Measurements from ENCODE around the gene ELL2. TPM values are rescaled to one million over a fixed set of nuclear protein-coding genes. Genes with fewer than 3 reads are reported as not detected.

The ELL2 gene
- total RNA-seq, 1 experiment from 2014 or later: 0.48 TPM

DNA sequence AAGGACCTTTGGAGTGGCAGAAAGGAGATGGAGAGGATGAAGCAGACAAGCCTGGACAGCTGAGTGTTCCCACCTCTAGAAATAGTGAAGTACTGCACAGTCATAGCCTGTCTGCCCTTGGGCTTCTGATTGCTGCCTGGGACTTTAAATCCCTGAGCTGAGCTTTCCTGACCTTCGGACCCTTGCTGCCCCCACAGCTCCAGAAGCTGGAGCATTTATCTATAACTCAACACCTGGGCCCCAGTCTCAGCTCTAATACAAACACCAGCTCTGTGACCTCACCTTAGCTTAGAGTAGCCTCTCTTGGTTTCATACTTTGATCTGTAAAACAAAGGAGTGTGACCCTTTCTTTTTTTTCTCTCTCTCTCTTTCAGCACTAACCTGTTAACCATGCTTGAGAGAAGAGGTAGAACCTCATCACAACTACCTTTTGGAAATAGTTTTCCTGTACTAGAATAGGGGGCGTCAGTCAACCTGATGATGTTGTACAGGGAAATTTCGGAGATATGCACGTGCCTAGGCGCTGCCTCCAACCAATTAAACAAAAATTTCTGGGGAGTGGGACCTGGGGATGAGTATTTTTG is 25.4 kb upstream of the ELL2 start:
- DNase-seq: no peak
- Histone ChIP-seq H3K9ac (ENCODE audit: low read length) (no peak overlapping the region), H3K9me3 (ENCODE audit: low read length) (no peaks in the 10 kb centered on the region), H4K20me1 (ENCODE audit: insufficient read depth, low read depth, low read length) (no peaks in the 10 kb centered on the region), H3K27ac (ENCODE audit: low read length) (no peak overlapping the region), H3K4me1 (ENCODE audit: low read length) (no peaks in the 10 kb centered on the region), H3K79me2 (ENCODE audit: low read length) (no peaks in the 10 kb centered on the region), H3K36me3 (ENCODE audit: insufficient read depth, low read length) (no peaks in the 10 kb centered on the region), H3K4me3 (ENCODE audit: low read length) (no peak overlapping the region), H3K9me2 (replicated peaks; ENCODE audit: insufficient read depth, low read length) (no peaks in the 10 kb centered on the region), H3K4me2 (ENCODE audit: low read depth, low read length, poor library complexity, severe bottlenecking) (no peak overlapping the region), H2AFZ (ENCODE audit: low read length) (no peak overlapping the region), H3K27me3 (ENCODE audit: low read length) (no peaks in the 10 kb centered on the region)

DNA sequence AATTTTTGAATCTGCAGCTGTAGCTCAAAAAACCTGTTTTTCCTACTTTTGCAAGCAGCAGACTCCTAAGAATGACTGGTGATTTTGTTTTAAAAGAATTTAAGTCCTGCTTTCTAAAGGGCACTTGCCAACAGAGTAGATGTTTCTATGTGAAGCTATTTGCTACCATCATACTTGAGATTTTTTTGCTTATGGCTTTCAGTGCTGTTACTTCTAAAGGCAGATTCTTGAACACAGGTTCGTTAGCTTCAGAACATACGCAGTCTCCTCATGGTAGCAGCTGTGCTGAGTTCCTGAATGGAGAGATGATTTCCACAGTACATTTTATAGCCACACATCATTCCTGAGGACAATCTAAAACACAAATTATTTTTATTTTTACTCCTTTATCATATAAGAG is 24.4 kb upstream of the ELL2 start:
- H3K4me2 ChIP-seq (ENCODE audit: low read depth, low read length, poor library complexity, severe bottlenecking): no peak overlapping the region
- H3K9me3 ChIP-seq (ENCODE audit: low read length): no peaks in the 10 kb centered on the region
- no peak overlapping the region for H3K27ac ChIP-seq (ENCODE audit: low read length)
- no peak for DNase-seq
- no peaks in the 10 kb centered on the region for H3K36me3 ChIP-seq (ENCODE audit: insufficient read depth, low read length)
- no peaks in the 10 kb centered on the region for H4K20me1 ChIP-seq (ENCODE audit: insufficient read depth, low read depth, low read length)
- H3K79me2 ChIP-seq (ENCODE audit: low read length): no peaks in the 10 kb centered on the region
- no peaks in the 10 kb centered on the region for H3K27me3 ChIP-seq (ENCODE audit: low read length)
- no peak overlapping the region for H2AFZ ChIP-seq (ENCODE audit: low read length)
- no peak overlapping the region for H3K4me3 ChIP-seq (ENCODE audit: low read length)
- H3K9ac ChIP-seq (ENCODE audit: low read length): no peak overlapping the region
- H3K9me2 ChIP-seq (replicated peaks; ENCODE audit: insufficient read depth, low read length): no peaks in the 10 kb centered on the region
- H3K4me1 ChIP-seq (ENCODE audit: low read length): no peaks in the 10 kb centered on the region

DNA sequence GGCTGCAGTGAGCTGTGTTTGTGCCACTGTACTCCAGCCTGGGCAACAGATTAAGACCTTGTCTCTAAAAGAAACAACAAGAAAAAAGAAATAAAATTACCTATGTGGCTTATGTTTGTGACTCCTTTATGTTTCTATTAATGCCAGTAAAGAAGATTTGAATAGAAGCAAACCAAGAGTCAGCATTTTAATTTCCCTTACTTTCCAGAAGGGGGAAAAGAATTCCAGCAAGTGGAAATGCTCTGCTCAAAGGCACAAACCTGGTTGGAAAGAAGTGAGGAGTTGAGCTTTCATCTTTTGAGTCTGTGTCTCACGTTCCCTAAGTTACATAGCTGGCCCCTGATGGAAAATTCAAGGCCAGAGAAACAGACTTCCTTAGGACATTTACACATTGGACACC is 23.6 kb upstream of the ELL2 start:
- Histone ChIP-seq H4K20me1 (ENCODE audit: insufficient read depth, low read depth, low read length) (no peaks in the 10 kb centered on the region), H3K4me1 (ENCODE audit: low read length) (no peaks in the 10 kb centered on the region), H2AFZ (ENCODE audit: low read length) (no peak overlapping the region), H3K27ac (ENCODE audit: low read length) (no peak overlapping the region), H3K79me2 (ENCODE audit: low read length) (no peaks in the 10 kb centered on the region), H3K4me2 (ENCODE audit: low read depth, low read length, poor library complexity, severe bottlenecking) (no peak overlapping the region), H3K4me3 (ENCODE audit: low read length) (no peak overlapping the region), H3K9ac (ENCODE audit: low read length) (no peak overlapping the region), H3K9me3 (ENCODE audit: low read length) (no peaks in the 10 kb centered on the region), H3K36me3 (ENCODE audit: insufficient read depth, low read length) (no peaks in the 10 kb centered on the region), H3K9me2 (replicated peaks; ENCODE audit: insufficient read depth, low read length) (no peaks in the 10 kb centered on the region), H3K27me3 (ENCODE audit: low read length) (no peaks in the 10 kb centered on the region)
- no peak for DNase-seq

- no peak overlapping the region for H2AFZ ChIP-seq (ENCODE audit: low read length)
- H3K79me2 ChIP-seq (ENCODE audit: low read length): no peaks in the 10 kb centered on the region
- no peak overlapping the region for H3K9ac ChIP-seq (ENCODE audit: low read length)
- DNase-seq: no peak
- H3K27ac ChIP-seq (ENCODE audit: low read length): no peak overlapping the region
- no peaks in the 10 kb centered on the region for H3K36me3 ChIP-seq (ENCODE audit: insufficient read depth, low read length)
- no peaks in the 10 kb centered on the region for H3K9me3 ChIP-seq (ENCODE audit: low read length)
- no peaks in the 10 kb centered on the region for H3K4me1 ChIP-seq (ENCODE audit: low read length)
- H3K27me3 ChIP-seq (ENCODE audit: low read length): no peaks in the 10 kb centered on the region
- no peak overlapping the region for H3K4me2 ChIP-seq (ENCODE audit: low read depth, low read length, poor library complexity, severe bottlenecking)
- H3K4me3 ChIP-seq (ENCODE audit: low read length): no peak overlapping the region
- H4K20me1 ChIP-seq (ENCODE audit: insufficient read depth, low read depth, low read length): no peaks in the 10 kb centered on the region
- H3K9me2 ChIP-seq (replicated peaks; ENCODE audit: insufficient read depth, low read length): no peaks in the 10 kb centered on the region
Measured at GRCh38 chr5:95984287-95984938, 22.8 kb upstream of the ELL2 start.

DNA sequence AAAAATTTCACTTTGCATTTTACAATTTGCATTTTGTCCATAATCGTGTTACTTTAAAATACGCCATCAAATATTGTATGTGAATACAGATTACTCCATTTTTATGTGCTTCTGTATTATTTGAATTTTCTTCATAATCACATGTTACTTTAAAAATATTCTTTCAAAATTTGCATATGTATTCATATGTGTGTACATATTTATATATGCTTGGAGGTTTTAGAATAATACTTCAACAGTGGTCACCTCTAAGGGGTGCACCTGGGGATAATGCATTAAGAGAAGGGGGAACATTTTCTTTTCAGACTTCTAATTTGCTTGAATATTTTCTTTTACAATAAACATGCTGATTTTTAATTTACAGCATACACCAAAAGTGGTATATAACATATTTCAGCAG is 21.9 kb upstream of the ELL2 start:
- H3K9me3 ChIP-seq (ENCODE audit: low read length): no peaks in the 10 kb centered on the region
- no peak overlapping the region for H3K4me3 ChIP-seq (ENCODE audit: low read length)
- H3K4me2 ChIP-seq (ENCODE audit: low read depth, low read length, poor library complexity, severe bottlenecking): no peak overlapping the region
- H3K4me1 ChIP-seq (ENCODE audit: low read length): no peaks in the 10 kb centered on the region
- no peak overlapping the region for H3K9ac ChIP-seq (ENCODE audit: low read length)
- H3K9me2 ChIP-seq (replicated peaks; ENCODE audit: insufficient read depth, low read length): no peaks in the 10 kb centered on the region
- no peaks in the 10 kb centered on the region for H4K20me1 ChIP-seq (ENCODE audit: insufficient read depth, low read depth, low read length)
- no peaks in the 10 kb centered on the region for H3K79me2 ChIP-seq (ENCODE audit: low read length)
- H3K36me3 ChIP-seq (ENCODE audit: insufficient read depth, low read length): no peaks in the 10 kb centered on the region
- H3K27me3 ChIP-seq (ENCODE audit: low read length): no peaks in the 10 kb centered on the region
- H3K27ac ChIP-seq (ENCODE audit: low read length): no peak overlapping the region
- no peak overlapping the region for H2AFZ ChIP-seq (ENCODE audit: low read length)
- DNase-seq: no peak

GRCh38 chr5:95983080-95983479 is 21.4 kb upstream of the ELL2 start:
- Histone ChIP-seq H2AFZ (ENCODE audit: low read length) (no peak overlapping the region), H3K9ac (ENCODE audit: low read length) (no peak overlapping the region), H3K4me1 (ENCODE audit: low read length) (no peaks in the 10 kb centered on the region), H3K36me3 (ENCODE audit: insufficient read depth, low read length) (no peaks in the 10 kb centered on the region), H3K27ac (ENCODE audit: low read length) (no peak overlapping the region), H3K9me3 (ENCODE audit: low read length) (no peaks in the 10 kb centered on the region), H3K4me2 (ENCODE audit: low read depth, low read length, poor library complexity, severe bottlenecking) (no peak overlapping the region), H3K9me2 (replicated peaks; ENCODE audit: insufficient read depth, low read length) (no peaks in the 10 kb centered on the region), H3K79me2 (ENCODE audit: low read length) (no peaks in the 10 kb centered on the region), H3K27me3 (ENCODE audit: low read length) (no peaks in the 10 kb centered on the region), H3K4me3 (ENCODE audit: low read length) (no peak overlapping the region), H4K20me1 (ENCODE audit: insufficient read depth, low read depth, low read length) (no peaks in the 10 kb centered on the region)
- no peak for DNase-seq

DNA sequence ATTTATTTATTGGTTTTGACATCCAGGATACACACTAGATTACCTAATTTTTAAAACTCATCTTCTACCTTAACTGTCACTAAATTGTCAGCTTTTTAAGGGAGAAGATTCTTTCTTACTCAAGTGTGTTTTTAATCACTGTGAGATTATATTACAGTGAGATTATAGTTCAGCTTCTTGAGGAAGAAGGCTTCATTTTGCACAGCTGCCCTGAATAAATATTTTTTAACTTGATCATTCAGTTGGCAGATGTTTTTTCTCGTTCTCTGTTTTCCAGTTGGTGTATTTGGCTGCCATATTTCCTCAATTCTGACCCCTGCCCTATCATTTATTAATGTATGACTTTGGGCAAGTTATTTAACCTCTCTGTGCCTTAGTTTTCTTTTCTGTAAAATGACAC is 15.0 kb upstream of the ELL2 start:
- H3K27ac ChIP-seq (ENCODE audit: low read length): no peak overlapping the region
- no peaks in the 10 kb centered on the region for H3K27me3 ChIP-seq (ENCODE audit: low read length)
- H3K36me3 ChIP-seq (ENCODE audit: insufficient read depth, low read length): no peaks in the 10 kb centered on the region
- H3K4me2 ChIP-seq (ENCODE audit: low read depth, low read length, poor library complexity, severe bottlenecking): no peak overlapping the region
- H3K9ac ChIP-seq (ENCODE audit: low read length): no peak overlapping the region
- no peaks in the 10 kb centered on the region for H3K79me2 ChIP-seq (ENCODE audit: low read length)
- DNase-seq: no peak
- H3K9me3 ChIP-seq (ENCODE audit: low read length): no peaks in the 10 kb centered on the region
- no peak overlapping the region for H3K4me3 ChIP-seq (ENCODE audit: low read length)
- no peaks in the 10 kb centered on the region for H3K4me1 ChIP-seq (ENCODE audit: low read length)
- no peak overlapping the region for H2AFZ ChIP-seq (ENCODE audit: low read length)
- H3K9me2 ChIP-seq (replicated peaks; ENCODE audit: insufficient read depth, low read length): no peaks in the 10 kb centered on the region
- no peaks in the 10 kb centered on the region for H4K20me1 ChIP-seq (ENCODE audit: insufficient read depth, low read depth, low read length)

DNA sequence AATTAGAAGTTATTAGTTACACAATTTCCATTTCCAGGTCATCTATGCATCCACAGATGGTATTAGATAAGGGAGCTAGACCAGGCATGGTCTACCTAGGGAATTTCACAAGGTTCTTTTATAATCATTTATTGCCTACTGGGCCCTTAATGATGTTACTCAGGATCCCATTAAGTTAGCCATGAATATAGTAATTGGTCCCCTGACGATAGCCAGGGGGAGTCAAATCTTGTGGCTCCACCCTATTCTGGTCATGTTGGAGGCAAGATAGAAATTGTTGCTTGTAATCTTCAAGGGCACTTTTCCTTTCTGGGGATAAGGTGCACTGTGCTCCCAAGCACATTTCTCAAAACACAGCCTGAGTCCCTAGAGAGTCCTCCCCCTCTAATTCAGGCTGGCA is 14.1 kb upstream of the ELL2 start:
- H3K27me3 ChIP-seq (ENCODE audit: low read length): no peaks in the 10 kb centered on the region
- H3K36me3 ChIP-seq (ENCODE audit: insufficient read depth, low read length): no peaks in the 10 kb centered on the region
- no peaks in the 10 kb centered on the region for H3K9me3 ChIP-seq (ENCODE audit: low read length)
- no peak overlapping the region for H2AFZ ChIP-seq (ENCODE audit: low read length)
- no peak overlapping the region for H3K27ac ChIP-seq (ENCODE audit: low read length)
- H3K4me1 ChIP-seq (ENCODE audit: low read length): no peaks in the 10 kb centered on the region
- DNase-seq: no peak
- no peaks in the 10 kb centered on the region for H3K9me2 ChIP-seq (replicated peaks; ENCODE audit: insufficient read depth, low read length)
- no peaks in the 10 kb centered on the region for H3K79me2 ChIP-seq (ENCODE audit: low read length)
- no peak overlapping the region for H3K4me3 ChIP-seq (ENCODE audit: low read length)
- no peak overlapping the region for H3K4me2 ChIP-seq (ENCODE audit: low read depth, low read length, poor library complexity, severe bottlenecking)
- no peak overlapping the region for H3K9ac ChIP-seq (ENCODE audit: low read length)
- H4K20me1 ChIP-seq (ENCODE audit: insufficient read depth, low read depth, low read length): no peaks in the 10 kb centered on the region
